Measurements from ENCODE around the gene STXBP1. TPM values are rescaled to one million over a fixed set of nuclear protein-coding genes. Genes with fewer than 3 reads are reported as not detected.

STXBP1 gene
- total RNA-seq, 1 experiment from 2014 or later = 63.2 TPM

DNA sequence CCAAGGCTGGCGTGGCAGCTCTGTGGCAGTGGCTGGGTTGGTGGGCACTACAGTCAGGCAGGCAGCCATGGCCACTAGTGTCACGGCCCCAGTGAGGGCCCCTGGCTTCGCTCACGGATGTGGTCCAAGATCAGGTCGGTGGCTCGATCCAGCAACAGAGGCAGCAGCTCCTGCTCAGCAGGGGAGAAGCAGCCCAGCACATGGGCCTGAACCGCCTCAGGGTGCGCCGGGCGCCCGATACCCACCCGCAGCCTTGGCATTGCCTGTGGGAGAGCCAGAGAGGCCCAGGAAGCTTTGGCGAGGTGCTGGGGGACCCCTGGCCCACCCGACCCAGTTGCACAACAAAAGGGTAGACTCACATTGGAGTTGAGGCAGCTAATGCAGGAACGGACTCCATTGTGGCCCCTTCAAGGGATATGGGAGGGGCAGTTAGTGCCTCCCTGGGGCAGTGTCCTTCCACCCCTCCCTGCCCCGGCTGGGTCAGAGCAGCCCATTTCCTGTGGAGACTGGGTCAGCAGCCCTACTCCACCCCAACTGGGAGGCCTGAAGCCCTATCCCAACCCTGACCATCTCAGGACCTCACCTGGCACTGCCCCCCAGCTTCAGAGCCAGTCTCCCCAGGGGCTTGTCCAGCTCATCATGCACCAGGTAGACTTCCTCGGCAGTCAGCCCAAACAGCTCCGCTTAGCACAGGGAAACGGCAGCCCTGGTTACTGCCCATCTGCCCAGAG lies 102.1 kb downstream of the STXBP1 start:
- DNase-seq (ENCODE audit: low spot score) = no peak

DNA sequence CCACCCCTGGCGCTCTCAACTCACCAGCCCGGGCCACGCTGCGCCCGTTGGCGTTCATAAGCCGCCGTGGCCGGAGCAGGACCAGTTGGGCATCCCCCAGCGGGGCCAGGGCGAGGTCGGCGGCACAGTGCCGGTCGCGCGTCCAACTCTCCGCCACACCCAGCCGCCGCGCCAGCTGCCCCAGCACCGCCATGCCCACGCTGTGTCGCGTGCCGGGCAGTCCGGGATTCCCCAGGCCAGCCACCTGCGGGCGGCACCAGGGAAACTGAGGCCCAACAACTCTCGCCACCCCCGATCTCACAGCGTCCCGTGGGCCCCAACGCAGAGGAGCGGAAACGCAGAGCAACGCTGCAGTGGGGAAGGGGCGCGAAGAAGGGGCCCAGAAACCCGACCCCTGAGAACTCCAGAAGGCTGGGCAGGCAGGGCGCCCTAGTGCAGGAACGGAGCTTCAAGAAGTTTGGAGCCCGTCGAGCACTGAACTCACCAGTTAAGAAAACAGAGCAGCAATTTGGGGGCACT lies 102.9 kb downstream of the STXBP1 start:
- no peak for DNase-seq (ENCODE audit: low spot score)

DNA sequence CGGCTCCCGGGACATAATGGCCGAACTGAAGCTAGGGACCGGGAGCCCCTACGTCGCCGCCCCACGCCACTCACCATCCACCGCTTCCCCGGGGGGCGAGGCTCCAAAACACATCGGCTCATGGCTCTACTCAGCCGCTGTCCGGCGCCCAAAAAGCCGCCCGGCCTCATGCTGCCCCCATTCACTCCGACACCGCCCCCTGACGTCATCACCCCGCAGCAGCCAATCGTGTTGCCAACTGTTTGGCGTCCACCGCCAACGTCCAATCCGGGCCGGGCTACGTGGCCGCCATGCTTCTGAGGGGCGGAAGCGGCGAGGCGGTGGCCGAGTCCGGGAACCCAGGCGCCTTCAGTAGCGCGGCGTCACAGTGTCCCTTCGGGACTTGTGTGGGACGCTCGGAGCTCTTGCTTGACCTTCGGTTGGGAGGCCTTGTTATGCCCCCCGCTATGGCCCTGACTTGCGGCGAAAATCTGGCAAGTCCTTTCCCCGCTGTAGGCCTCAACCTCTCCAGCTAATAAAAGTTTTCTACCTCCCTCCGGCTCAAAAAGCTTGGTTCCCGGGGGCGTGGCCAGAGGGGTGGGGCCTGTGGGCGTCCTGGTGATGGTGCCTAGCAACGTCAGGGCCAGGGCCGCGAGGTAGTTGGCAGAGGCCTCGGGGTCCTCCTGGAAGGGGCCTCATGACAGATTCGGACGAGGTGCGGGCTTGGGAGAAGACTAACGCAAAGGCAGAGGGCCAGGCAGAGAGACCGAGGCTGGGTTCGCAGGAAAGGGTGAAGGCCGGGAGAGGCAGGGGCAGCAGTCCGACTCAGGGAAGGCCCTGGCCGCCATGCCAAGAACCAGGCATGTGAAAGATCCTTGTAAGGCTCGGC lies 103.6 kb downstream of the STXBP1 start, which contains the start of the genes PTRH1 and TTC16:
Gene PTRH1 (minus strand): TSS at position 194 of the 868 bp plus-strand sequence. CDS start 24 bp downstream, at position 170.
Gene TTC16 (plus strand): TSS at position 610 of the 868 bp plus-strand sequence. CDS start 67 bp downstream, at position 677.
- DNase-seq (ENCODE audit: low spot score) = peak; percentile 94

DNA sequence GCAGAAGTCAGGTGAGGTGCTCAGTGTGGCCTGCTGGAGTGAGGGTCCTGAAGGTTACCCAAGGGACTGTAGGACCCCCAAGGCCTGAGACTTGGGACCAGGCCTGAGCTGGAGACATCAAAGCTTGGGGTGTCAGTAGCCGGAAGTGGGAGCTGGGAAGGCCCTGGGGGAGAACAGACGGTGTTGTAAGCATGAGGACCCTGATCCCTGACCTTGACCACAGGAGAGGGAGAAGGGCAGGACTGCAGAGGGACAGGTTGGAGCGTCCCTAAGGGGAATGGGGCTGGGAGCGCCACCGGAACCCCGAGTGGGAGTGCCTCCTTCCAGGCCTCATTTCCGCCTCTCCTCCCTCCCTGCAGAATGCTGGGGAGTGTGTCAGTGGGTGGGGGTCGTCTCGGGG lies 104.3 kb downstream of the STXBP1 start:
- no peak for DNase-seq (ENCODE audit: low spot score)

DNA sequence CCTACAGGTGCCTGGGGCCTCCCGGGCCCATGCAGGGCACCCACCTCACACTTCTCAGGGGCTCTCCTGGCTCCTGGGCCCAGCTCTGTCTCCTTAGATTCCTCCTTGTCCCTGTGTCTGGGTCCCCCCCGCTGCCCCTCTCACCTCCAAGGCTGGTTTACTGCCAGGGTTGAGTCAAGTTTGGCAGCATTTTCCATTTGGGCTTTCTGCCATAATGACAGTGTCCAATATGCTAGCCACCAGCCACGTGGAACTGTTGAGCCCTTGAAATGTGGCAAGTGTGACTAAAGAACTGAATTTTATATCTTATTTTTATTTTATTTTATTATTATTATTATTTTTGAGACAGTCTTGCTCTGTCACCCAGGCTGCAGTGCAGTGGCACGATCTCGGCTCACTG lies 105.7 kb downstream of the STXBP1 start:
- no peak for DNase-seq (ENCODE audit: low spot score)

DNA sequence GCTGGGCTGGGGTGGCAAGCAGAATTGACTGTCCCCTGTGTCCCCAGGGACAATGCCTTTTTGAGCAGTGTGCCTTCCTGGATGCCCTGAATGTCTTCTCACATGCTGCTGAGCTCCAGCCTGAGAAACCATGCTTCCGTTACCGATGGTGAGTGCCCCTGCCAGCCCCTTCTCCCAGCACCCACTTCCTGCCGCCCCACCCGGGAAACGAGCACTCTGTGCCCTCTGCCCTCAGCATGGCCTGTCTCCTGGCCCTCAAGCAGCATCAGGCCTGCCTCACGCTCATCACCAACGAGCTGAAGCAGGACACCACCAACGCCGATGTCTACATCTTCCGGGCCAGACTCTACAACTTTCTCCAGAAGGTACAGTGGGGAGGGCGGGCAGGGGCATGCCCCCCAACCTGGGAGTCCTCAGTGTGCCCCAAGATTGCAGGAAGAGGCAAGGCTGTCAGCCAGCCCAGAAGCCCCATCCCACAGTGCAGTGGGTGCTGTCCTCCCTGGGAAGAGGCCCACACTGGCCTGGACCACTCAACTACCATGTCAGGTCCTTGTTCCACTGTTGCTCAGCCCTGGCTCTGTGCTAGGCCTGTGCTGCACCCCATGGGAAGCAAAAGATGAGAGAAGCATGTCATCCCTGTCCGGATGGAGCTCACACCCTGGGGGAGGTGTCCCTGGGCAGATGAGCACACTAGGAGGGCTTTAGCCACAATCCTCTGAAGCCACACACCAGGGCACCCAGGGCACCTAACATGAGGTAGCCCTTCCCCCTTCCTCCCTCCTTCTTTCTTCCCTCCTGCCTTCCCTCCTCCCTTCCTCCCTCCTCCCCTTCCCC lies 108.2 kb downstream of the STXBP1 start:
- DNase-seq (ENCODE audit: low spot score) = peak; percentile 39

DNA sequence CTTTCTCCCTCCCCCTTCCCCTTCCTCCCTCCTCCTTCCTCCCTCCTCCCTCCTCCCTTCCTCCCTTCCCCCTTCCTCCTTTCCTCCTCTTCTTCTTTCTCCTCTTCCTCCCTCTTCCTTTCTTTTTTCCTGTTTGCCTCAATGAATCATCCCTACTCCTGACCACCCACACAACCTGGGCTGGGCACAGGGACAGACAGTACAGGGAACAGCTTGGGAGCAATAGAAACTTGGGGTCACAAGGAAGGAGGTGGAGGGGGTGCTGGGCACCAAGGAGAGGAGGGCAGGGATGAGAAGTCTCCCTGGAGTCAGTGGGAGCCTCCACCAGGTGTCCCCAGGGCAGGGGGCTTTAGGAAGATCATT lies 108.8 kb downstream of the STXBP1 start:
- peak; percentile 49 for DNase-seq (ENCODE audit: low spot score)

DNA sequence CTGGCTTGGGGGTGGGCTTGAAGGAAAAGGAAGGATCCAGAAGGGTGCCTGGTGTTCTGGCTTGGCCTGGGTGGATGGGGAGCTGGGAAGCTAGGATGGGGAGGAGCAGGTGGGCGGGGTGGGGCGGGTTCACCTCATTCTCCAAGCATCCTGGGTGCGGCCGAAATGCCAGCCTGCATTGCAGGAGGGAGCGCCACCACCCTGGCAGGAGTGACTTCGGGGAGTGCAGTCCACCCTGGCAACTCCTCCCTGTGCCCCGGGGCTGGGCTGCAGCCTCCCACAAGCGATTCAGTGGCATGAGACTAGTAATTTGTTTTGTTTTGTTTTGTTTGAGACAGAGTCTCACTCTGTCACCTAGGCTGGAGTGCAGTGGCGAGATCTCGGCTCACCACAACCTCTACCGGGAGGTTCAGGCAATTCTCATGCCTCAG lies 109.3 kb downstream of the STXBP1 start:
- peak; percentile 95 for DNase-seq (ENCODE audit: low spot score)

DNA sequence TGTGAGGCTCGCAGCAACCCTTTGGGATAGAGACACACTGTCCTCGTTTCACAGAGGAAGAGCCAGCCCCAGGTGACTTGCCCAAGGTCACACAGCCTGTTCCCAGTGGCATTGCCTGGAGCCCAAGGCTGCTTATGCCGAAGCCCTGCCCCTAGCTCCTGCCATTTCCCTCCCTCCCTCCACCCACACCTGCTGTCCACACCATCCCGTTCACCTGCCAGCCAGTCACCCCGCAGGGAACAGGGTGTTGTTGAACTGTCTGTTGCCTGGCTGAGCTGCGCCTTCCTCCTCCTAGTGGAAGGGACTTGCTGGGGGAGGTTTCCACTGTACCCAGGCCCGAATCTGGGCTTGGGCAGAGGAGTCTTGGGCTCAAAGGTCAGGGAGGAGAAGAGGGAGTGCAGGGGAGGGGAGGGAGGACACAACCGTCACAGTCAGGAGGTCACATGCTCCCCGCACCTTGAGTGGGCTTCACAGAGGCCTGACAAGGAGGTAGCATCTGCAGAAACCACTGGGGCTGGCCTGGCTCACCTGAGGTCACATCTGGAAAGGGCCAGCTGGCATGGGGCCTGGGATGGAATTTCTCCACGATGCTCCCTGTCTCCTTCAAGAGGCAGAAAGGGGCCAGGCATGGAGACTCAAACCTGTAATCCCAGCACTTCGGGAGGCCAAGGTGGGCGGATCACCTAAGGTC lies 110.1 kb downstream of the STXBP1 start:
- DNase-seq (ENCODE audit: low spot score) = no peak

DNA sequence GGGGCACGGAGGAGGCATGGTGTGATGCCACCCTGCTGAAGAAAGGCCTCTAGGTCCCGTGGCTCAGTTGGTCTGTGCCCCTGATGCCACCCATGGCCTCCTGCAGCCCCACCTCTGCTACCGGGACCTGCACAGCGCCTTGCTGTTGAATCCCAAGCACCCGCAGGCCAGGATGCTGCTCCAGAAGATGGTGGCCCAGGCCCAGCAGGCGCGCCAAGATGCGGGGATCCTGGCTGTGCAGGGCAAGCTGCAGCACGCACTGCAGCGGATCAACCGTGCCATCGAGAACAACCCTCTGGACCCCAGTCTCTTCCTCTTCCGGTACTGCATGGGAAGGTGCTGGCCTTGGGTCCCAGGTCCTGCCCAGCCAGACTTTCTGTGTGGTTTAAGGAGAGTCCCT lies 110.9 kb downstream of the STXBP1 start:
- DNase-seq (ENCODE audit: low spot score) = no peak

DNA sequence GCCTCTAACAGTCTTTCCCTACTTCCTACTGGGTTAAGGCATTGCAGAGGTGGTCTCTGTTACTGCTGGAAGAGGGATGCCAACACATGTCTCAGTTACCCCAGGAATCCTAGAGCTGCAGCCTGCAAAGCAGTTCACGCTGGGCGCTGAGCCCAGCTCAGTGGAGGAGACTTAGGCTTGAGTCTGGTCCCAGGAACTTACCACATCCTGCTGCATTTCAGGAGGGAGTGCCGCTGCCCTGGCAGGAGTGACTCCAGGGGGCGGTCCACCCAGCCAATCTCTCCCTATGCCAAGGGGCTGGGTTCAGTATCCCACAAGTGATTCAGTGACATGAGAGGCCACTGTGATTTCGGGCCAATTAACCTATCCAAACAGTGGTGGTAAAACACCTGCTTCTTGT lies 111.4 kb downstream of the STXBP1 start:
- peak; percentile 94 for DNase-seq (ENCODE audit: low spot score)

DNA sequence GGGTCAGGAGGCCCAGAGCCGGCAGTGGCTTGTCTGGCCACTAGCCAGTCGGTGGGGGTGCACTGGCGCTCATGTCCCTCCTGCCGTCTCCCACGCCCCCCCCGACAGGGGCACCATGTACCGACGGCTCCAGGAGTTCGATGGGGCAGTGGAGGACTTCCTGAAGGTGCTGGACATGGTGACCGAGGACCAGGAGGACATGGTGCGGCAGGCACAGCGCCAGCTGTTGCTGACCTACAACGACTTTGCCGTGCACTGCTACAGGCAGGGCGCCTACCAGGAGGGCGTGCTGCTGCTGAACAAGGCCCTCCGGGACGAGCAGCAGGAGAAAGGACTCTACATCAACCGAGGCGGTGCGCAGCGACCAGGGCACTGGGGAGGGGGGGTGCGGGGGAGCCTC lies 111.9 kb downstream of the STXBP1 start:
- no peak for DNase-seq (ENCODE audit: low spot score)

DNA sequence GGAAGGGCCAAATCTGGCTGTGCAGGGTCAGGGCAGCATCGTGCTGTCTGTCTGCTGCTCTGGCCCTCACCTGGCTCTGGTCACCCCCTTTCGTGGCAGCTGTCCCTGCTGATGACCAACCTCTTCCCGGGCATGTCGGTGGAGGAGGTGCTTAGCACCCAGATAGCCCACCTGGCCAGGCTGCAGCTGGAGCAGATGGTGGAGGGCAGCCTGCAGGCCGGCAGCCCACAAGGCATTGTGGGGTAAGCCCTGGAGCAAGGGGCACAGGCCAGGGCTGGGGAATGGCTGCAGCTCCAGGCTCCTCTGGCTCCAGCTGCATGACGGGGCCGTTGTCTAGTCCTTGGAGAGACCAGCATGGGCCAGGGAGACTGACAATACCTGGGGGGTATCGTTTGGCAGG lies 114.8 kb downstream of the STXBP1 start:
- no peak for DNase-seq (ENCODE audit: low spot score)

DNA sequence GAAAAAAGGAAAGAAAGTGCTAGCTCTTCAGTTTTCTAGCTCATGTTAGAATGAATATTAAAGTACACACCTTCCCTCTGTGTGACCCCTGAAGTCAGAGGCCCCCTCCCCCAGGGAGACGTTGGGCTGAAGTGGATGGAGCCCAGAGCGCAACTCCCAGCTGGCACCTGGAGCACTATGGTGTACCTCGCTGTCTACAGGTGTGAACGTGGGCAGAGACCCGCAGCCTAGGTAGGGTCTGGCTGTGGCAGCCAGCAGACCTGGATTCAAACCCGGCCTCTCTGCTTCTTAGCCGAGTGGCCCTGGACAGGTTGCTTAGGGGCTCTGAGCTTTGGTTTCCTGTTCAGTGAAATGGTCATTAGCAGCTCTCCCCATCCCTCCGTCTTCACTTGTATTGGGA lies 116.7 kb downstream of the STXBP1 start:
- DNase-seq (ENCODE audit: low spot score) = no peak

DNA sequence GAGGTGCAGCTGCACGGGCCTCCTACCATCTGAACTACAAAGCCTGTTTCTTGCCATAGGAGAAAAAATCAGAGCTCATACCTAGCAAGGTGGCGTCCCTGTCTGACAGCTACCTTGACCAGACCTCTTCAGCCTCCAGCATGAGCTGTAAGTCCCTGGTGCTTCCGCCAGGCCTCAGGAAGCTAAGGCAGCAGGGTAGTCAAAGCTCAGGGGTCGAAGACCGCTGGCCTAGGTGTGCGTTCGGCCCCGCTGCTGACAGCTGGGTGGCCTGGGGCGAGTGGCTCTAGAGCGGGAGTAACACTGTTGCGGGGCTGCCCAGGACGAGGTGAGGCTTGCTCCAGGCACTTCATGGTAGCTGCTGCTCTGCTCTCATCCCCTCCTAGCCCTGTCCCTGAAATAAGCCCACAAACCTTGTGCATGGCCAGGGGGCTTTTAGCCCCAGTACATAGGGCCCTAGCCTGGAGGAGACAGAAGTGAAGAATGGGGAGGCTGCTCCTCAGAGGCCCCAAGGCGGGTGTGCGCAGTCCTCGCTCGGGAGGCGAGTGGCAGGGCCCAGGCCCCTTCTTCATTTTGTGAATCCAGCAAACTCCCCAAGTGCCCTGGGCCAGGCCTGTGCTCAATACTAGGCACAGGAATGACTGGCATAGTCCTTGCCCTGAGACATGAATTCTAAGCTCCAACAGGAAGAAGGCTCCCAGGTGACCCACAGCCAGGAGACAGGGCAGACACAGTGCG lies 117.6 kb downstream of the STXBP1 start:
- no peak for DNase-seq (ENCODE audit: low spot score)

DNA sequence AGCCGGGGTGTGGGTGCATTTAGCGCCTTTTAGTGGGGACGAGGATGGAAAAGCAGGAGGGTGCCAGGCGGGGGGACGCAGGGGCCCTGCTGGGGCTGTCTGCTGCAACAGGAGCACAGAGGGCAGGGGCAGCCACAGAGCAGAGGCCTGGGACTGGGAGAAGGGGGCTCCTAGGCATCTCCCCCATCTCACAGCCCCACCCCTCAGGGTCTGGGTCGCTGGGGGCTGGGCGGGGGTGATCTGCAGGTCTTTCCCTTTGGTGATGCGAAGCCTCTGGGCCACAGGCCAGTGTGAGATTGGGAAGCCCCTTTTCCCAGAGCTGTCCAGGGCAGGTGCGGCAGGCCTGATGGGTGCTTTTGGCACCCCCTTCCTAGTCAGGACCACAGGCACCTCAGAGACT lies 118.2 kb downstream of the STXBP1 start:
- no peak for DNase-seq (ENCODE audit: low spot score)

DNA sequence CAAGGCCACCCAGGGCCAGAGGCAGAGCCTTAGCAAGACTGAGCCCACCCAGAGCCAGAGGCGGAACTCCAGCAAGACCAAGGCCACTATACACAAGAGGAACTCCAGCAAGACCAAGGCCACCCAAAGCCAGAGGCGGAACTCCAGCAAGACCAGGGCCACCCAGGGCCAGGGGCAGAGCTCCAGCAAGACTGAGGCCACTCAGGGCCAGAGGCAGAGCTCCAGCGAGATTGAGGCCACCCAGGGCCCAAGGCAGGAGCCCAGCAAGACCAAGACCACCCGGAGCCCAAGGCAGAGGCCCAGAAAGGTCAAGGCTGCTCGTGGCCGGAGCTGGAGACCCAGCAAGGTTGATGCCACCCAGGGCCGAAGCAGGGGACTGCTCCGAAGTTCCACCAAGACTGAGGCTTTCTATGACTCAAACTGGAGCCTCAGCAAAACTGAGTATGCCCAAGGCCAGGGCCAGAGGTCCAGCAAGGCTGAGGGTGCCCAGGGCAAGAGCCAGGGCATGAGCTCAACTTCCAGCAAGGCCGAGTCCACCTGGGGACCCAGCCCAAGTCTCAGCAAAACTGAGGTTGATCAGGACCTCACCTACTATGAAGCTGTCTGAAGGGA lies 118.8 kb downstream of the STXBP1 start:
- no peak for DNase-seq (ENCODE audit: low spot score)

DNA sequence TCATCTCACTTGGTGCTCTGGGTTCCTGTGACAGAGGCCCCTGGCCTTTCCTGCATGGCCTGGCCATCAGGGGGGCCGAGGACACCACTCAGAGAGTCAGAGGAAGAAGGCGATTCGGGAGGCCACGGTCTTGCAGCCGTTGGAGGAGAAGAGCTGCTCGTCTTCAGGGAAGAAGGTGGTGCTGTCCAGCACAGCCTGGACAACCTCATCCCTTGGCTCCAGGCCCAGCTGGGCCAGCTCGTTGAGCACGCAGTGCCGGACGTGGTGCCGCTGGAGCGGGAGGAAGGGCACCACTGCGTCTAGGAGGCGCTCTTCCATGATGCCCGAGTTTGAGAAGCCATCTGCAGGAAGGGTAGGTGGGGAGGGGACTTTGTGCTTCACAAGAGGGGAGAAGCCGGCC lies 119.9 kb downstream of the STXBP1 start:
- no peak for DNase-seq (ENCODE audit: low spot score)

DNA sequence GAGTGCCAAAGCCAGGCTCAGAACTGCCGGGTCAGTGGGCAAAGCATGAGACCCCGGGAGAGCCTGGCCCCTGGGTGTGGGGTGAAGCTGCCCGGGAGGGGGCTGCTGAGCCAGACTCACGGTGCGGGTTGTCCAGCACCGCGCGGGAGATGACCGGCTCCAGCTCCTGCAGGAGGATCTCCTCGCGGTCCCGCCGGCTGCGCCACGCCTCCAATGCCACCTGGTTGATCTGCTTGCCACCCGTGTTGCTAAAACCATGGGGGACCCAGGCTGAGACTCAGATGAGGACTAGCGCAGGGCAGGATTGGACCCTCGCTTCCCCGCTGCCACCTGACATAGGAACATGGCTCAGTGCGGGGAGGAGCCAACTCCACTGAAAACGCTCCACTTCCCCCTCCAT lies 120.4 kb downstream of the STXBP1 start:
- DNase-seq (ENCODE audit: low spot score) = no peak

DNA sequence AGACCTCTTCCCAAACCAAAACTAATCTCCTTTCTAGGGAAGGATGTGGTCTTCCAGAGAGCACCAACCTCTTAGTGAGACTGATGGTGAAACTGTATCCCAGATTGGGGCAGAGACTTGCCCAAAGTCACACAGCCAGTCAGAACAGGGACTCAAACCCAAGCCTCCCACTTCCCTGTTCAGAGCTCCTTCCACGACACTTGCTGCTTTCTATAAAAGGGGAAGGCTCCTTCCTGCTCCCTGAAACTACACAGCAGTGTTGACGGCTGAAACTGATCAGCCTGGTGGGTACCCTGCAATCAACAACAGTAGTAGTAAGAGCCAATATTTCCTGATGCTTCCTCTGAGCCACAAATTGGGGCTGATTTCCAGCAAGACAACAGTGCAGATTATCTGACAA lies 121.5 kb downstream of the STXBP1 start:
- no peak for DNase-seq (ENCODE audit: low spot score)
